ENCODE measurements around the gene DPPA5. TPM values are rescaled to one million over a fixed set of nuclear protein-coding genes. Genes with fewer than 3 reads are reported as not detected.

Gene DPPA5, protein sequence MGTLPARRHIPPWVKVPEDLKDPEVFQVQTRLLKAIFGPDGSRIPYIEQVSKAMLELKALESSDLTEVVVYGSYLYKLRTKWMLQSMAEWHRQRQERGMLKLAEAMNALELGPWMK
- 3.0 and 7.0 TPM in 2 replicates for total RNA-seq (2014; rRNA removed; shearing (Covaris generic))
- polyA plus RNA-seq (2016; fragmentation: Nextera tagmentation; extraction: Ambion mirVana): 12.9 and 17.3 TPM in 2 replicates
- long read RNA-seq: 0 reads

- 0 out of 3 replicates have a peak, but pooled peaks cover 7% of the 10 kb centered on the region for H3K36me3 Mint-ChIP-seq (ENCODE audit: low read depth)
- ATAC-seq: no peak
- no peaks in the 10 kb centered on the region for H3K36me3 ChIP-seq (ENCODE audit: insufficient read depth)
- H3F3A ChIP-seq (replicated peaks; ENCODE audit: low read depth): 0 out of 2 replicates have a peak, but pooled peaks cover 6% of the 10 kb centered on the region
- H3K9me2 ChIP-seq (ENCODE audit: insufficient read depth): no peaks in the 10 kb centered on the region; the same call in 1 of the 2 replicates
- H3K4me1 ChIP-seq (ENCODE audit: insufficient read depth): peaks cover 23% of the 10 kb centered on the region
- no peak within 1 kb of the TSS for H3K27ac ChIP-seq (ENCODE audit: low read depth)
- no peaks in the 10 kb centered on the region for H4K20me1 ChIP-seq (replicated peaks; ENCODE audit: insufficient read depth)
- H3K4me3 ChIP-seq: no peak within 1 kb of the TSS
- peak within 1 kb of the TSS; percentile 57; the same call in 1 of the 2 replicates for H2AFZ ChIP-seq
- no peak within 1 kb of the TSS for H3K27ac Mint-ChIP-seq
- no peak within 1 kb of the TSS for H3K4me2 ChIP-seq
- no peaks in the 10 kb centered on the region for H3K79me2 ChIP-seq (replicated peaks; ENCODE audit: insufficient read depth)
- H3K4me1 Mint-ChIP-seq: peaks cover 21% of the 10 kb centered on the region
- peaks cover 4% of the 10 kb centered on the region; the same call in 1 of the 3 replicates for H3K9me3 Mint-ChIP-seq
- peaks cover 11% of the 10 kb centered on the region for H3K27me3 Mint-ChIP-seq (ENCODE audit: insufficient read depth, low read depth, poor library complexity)
- DNase-seq (ENCODE audit: low spot score): peak; percentile 50
- no peaks in the 10 kb centered on the region for H3K27me3 ChIP-seq (ENCODE audit: insufficient read depth)
- TF ChIP-seq STAT1 (IDR thresholded peaks at IDR 0.05; ENCODE audit: unreplicated experiment): no peak
- no peak for TF ChIP-seq POLR2AphosphoS5 (IDR thresholded peaks at IDR 0.05; ENCODE audit: low read depth)
- TF ChIP-seq, protein P1, sequence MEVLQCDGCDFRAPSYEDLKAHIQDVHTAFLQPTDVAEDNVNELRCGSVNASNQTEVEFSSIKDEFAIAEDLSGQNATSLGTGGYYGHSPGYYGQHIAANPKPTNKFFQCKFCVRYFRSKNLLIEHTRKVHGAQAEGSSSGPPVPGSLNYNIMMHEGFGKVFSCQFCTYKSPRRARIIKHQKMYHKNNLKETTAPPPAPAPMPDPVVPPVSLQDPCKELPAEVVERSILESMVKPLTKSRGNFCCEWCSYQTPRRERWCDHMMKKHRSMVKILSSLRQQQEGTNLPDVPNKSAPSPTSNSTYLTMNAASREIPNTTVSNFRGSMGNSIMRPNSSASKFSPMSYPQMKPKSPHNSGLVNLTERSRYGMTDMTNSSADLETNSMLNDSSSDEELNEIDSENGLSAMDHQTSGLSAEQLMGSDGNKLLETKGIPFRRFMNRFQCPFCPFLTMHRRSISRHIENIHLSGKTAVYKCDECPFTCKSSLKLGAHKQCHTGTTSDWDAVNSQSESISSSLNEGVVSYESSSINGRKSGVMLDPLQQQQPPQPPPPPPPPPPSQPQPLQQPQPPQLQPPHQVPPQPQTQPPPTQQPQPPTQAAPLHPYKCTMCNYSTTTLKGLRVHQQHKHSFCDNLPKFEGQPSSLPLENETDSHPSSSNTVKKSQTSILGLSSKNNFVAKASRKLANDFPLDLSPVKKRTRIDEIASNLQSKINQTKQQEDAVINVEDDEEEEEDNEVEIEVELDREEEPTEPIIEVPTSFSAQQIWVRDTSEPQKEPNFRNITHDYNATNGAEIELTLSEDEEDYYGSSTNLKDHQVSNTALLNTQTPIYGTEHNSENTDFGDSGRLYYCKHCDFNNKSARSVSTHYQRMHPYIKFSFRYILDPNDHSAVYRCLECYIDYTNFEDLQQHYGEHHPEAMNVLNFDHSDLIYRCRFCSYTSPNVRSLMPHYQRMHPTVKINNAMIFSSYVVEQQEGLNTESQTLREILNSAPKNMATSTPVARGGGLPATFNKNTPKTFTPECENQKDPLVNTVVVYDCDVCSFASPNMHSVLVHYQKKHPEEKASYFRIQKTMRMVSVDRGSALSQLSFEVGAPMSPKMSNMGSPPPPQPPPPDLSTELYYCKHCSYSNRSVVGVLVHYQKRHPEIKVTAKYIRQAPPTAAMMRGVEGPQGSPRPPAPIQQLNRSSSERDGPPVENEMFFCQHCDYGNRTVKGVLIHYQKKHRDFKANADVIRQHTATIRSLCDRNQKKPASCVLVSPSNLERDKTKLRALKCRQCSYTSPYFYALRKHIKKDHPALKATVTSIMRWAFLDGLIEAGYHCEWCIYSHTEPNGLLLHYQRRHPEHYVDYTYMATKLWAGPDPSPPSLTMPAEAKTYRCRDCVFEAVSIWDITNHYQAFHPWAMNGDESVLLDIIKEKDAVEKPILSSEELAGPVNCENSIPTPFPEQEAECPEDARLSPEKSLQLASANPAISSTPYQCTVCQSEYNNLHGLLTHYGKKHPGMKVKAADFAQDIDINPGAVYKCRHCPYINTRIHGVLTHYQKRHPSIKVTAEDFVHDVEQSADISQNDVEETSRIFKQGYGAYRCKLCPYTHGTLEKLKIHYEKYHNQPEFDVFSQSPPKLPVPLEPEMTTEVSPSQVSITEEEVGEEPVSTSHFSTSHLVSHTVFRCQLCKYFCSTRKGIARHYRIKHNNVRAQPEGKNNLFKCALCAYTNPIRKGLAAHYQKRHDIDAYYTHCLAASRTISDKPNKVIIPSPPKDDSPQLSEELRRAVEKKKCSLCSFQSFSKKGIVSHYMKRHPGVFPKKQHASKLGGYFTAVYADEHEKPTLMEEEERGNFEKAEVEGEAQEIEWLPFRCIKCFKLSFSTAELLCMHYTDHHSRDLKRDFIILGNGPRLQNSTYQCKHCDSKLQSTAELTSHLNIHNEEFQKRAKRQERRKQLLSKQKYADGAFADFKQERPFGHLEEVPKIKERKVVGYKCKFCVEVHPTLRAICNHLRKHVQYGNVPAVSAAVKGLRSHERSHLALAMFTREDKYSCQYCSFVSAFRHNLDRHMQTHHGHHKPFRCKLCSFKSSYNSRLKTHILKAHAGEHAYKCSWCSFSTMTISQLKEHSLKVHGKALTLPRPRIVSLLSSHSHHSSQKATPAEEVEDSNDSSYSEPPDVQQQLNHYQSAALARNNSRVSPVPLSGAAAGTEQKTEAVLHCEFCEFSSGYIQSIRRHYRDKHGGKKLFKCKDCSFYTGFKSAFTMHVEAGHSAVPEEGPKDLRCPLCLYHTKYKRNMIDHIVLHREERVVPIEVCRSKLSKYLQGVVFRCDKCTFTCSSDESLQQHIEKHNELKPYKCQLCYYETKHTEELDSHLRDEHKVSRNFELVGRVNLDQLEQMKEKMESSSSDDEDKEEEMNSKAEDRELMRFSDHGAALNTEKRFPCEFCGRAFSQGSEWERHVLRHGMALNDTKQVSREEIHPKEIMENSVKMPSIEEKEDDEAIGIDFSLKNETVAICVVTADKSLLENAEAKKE (CRISPR knock-in tag; IDR thresholded peaks at IDR 0.05): no peak
- no peak for TF ChIP-seq REST (IDR thresholded peaks at IDR 0.05; ENCODE audit: unreplicated experiment)
- TF ChIP-seq CREB1 (CRISPR knock-in tag; IDR thresholded peaks at IDR 0.05; ENCODE audit: low read depth): no peak
- no peak for TF ChIP-seq EZH2 (IDR thresholded peaks at IDR 0.05; ENCODE audit: low read depth, unreplicated experiment)
- no peak for TF ChIP-seq CTCF (conservative IDR thresholded peaks at IDR 0.05; ENCODE audit: low read depth in 2 of 2)
- no peak for TF ChIP-seq NANOG (IDR thresholded peaks at IDR 0.05; ENCODE audit: borderline replicate concordance)
- no peak for TF ChIP-seq JUNB (IDR thresholded peaks at IDR 0.05; ENCODE audit: unreplicated experiment)
- no peak for TF ChIP-seq EZH2phosphoT487 (IDR thresholded peaks at IDR 0.05; ENCODE audit: unreplicated experiment)
- H3K4me3 Mint-ChIP-seq: no peak within 1 kb of the TSS
Observed at GRCh38 chr6:73353636-73354593, at the start of gene DPPA5. DPPA5 (minus strand) TSS chr6:73354276; CDS start chr6:73354225, 51 bp downstream.
